Testis (tissue), 2 donors: ENCODE results near the gene ABHD16B.
A peak's percentile ranks its signal among the peaks of the same experiment; 100 is the strongest.

Source experiments
- CTCF ChIP-seq, 3 experiments: fragments of 450-650 bp in 2 of 3; fragments of 200-600 bp in 1 of 3; sonication (generic) in 1 of 3; IDR thresholded peaks; one replicate each; pipeline ENCODE4 v1.5.1; 2016 to 2019; ENCODE audit warnings: antibody characterized with exemption in 3 of 3, mild to moderate bottlenecking in 2 of 3, moderate library complexity in 1 of 3
- POLR2A ChIP-seq: fragments of 450-650 bp; IDR thresholded peaks from one replicate; pipeline ENCODE4 v1.6.1; 2017; ENCODE audit warnings: antibody characterized with exemption, mild to moderate bottlenecking, moderate library complexity

DNA sequence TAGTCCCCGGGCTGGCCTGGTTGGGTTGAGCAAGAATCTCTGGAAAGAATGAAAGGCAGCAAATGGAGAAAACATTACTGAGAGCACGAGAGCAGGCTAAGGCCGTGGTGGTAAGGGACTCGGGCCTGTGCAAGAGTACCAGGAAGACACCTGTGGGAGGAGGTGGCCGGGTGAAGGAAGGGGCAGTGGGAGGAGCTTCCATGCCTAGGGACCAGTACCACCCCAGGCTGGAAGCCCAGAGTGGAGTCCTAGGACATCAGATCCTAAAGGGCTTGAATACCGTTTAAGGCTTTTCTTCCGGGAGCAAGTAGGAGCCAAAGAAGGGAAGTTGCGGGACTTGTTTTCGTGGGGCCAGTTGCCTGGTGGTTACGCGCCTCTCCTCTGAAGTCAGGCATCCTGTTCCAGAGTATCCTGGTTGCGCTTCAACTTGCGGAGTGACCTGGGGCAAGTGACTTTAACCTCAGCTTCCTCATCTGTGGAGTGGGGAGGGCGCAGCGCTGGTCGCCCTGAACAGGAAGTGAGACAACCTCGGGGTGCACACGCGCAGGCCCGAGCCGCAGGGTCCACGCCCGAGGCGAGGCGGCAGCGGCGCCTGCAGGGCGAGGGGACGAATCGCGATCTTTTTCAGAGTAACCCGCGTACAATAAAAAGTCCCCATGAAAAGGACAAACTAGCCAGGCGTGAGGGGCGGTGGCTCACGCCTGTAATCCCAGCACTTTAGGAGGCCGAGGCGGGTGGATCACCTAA, 2.7 kb downstream of the ABHD16B start:
- TF ChIP-seq CTCF (IDR thresholded peaks at IDR 0.05): peak; percentile 63 to 76 (median 69)
- TF ChIP-seq POLR2A: no peak
